HG03460 (cell line): Measurements from ENCODE around the gene PTPN2.
"Not testable (repeated sequence)": the region's sequence is repeated elsewhere in the genome, so short reads cannot be mapped to it uniquely, and the experiment has no call there.

ENCODE experiments used
- ATAC-seq: cut with Tn5 transposase; IDR thresholded peaks from one replicate; pipeline ENCODE4 v1.9.1; 2021; ENCODE audit not compliant: unreplicated experiment

PTPN2 gene

GRCh38 chr18:12883684-12884405, at the start of gene PTPN2:
Gene PTPN2, minus strand, starts transcription at chr18:12884237. Its CDS starts 96 bp downstream, at chr18:12884141.
- peak; percentile 60 for ATAC-seq

GRCh38 chr18:12933327-12933726, 49.3 kb upstream of the PTPN2 start:
- ATAC-seq: no peak

GRCh38 chr18:12930908-12931307, 46.9 kb upstream of the PTPN2 start:
- no peak for ATAC-seq

- no peak for ATAC-seq
These were observed 46.3 kb upstream of the PTPN2 start for GRCh38 chr18:12930376-12930775.

GRCh38 chr18:12929477-12930083, 45.5 kb upstream of the PTPN2 start:
- ATAC-seq: no peak

- ATAC-seq: no peak
These were observed 44.6 kb upstream of the PTPN2 start for GRCh38 chr18:12928641-12929040.

- no peak for ATAC-seq
These were observed 44.2 kb upstream of the PTPN2 start for GRCh38 chr18:12928206-12928605.

GRCh38 chr18:12924616-12925015, 40.6 kb upstream of the PTPN2 start:
- ATAC-seq: no peak

- ATAC-seq: no peak
These were observed 38.2 kb upstream of the PTPN2 start for GRCh38 chr18:12922266-12922665.

- no peak for ATAC-seq
These were observed 37.1 kb upstream of the PTPN2 start for GRCh38 chr18:12921178-12921577.

GRCh38 chr18:12911929-12912703, 28.1 kb upstream of the PTPN2 start:
- no peak for ATAC-seq

- ATAC-seq: no peak
These were observed 27.2 kb upstream of the PTPN2 start for GRCh38 chr18:12911025-12911928.

GRCh38 chr18:12908706-12909105, 24.7 kb upstream of the PTPN2 start:
- no peak for ATAC-seq

GRCh38 chr18:12907258-12907925, 23.4 kb upstream of the PTPN2 start:
- ATAC-seq: no peak

- ATAC-seq: no peak
These were observed 22.7 kb upstream of the PTPN2 start for GRCh38 chr18:12906773-12907172.

- no peak for ATAC-seq
These were observed 22.1 kb upstream of the PTPN2 start for GRCh38 chr18:12906119-12906518.

GRCh38 chr18:12904012-12904516, 20.0 kb upstream of the PTPN2 start:
- ATAC-seq: no peak

- ATAC-seq: not testable (repeated sequence)
These were observed 17.2 kb upstream of the PTPN2 start for GRCh38 chr18:12901208-12901607.

GRCh38 chr18:12896784-12897333, 12.8 kb upstream of the PTPN2 start:
- ATAC-seq: not testable (repeated sequence)

GRCh38 chr18:12895626-12896025, 11.6 kb upstream of the PTPN2 start:
- ATAC-seq: no peak
